Endothelial cell of umbilical vein (primary cell): Measurements from ENCODE around the gene BTBD17.

Experiments used
- CTCF ChIP-seq, 2 donors: IDR thresholded peaks; 1 replicate in 1 of 2; 2 replicates in 1 of 2; pipeline ENCODE4 v1.5.1; 2011; ENCODE audit warnings: low read length in 2 of 2, mild to moderate bottlenecking in 2 of 2, moderate library complexity in 2 of 2, control low read depth in 1 of 2, inconsistent platforms in 1 of 2, low read depth in 1 of 2; ENCODE audit not compliant: insufficient read depth in 1 of 2; ENCODE audit errors: extremely low read depth in 1 of 2
- EZH2 ChIP-seq: IDR thresholded peaks from 2 replicates; pipeline ENCODE4 v1.6.1; 2012; ENCODE audit warnings: borderline replicate concordance, low read depth, mild to moderate bottlenecking, moderate library complexity, low read length, inconsistent platforms; ENCODE audit not compliant: severe bottlenecking
- POLR2A ChIP-seq: IDR thresholded peaks from 2 replicates; pipeline ENCODE4 v1.6.1; 2012; ENCODE audit warnings: low read depth, mild to moderate bottlenecking, control low read depth, low read length
- POLR2AphosphoS5 ChIP-seq: IDR thresholded peaks from 2 replicates; pipeline ENCODE4 v1.6.1; 2012; ENCODE audit warnings: low read depth, mild to moderate bottlenecking, control low read depth, low read length, moderate library complexity; ENCODE audit not compliant: insufficient read depth

GRCh38 chr17:74367206-74367605 is 5.5 kb upstream of the BTBD17 start, which contains the start of gene GPR142:
- no peak for TF ChIP-seq CTCF (IDR thresholded peaks at IDR 0.05; ENCODE audit: extremely low read depth in 1 of 2, insufficient read depth in 1 of 2, low read depth in 1 of 2, low read length in 2 of 2)
- no peak for TF ChIP-seq POLR2A
- TF ChIP-seq POLR2AphosphoS5: no peak
- no peak for TF ChIP-seq EZH2
